ENCODE measurements around the gene ZNF732. TPM values are rescaled to one million over a fixed set of nuclear protein-coding genes. Genes with fewer than 3 reads are reported as not detected.

ZNF732 gene
- total and polyA plus RNA-seq, 2 of the 8 experiments (the other 6 are each of a cell fraction or from before 2014, with no cell fraction given), result 1.9 to 35.7 TPM

GRCh38 chr4:304969-305680 lies at the start of gene ZNF732 (continued):
- peak; percentile 92 for TF ChIP-seq ASH2L (IDR thresholded peaks at IDR 0.05; ENCODE audit: low read length)
- no peak for TF ChIP-seq EZH2 (IDR thresholded peaks at IDR 0.05; ENCODE audit: low read depth, low read length, severe bottlenecking)
- peak; percentile 88 for TF ChIP-seq TAF1 (IDR thresholded peaks at IDR 0.05; ENCODE audit: low read depth, low read length)
- peak; percentile 89 for TF ChIP-seq PHF8 (conservative IDR thresholded peaks at IDR 0.05; ENCODE audit: low read depth, low read length)
- TF ChIP-seq, protein P1, sequence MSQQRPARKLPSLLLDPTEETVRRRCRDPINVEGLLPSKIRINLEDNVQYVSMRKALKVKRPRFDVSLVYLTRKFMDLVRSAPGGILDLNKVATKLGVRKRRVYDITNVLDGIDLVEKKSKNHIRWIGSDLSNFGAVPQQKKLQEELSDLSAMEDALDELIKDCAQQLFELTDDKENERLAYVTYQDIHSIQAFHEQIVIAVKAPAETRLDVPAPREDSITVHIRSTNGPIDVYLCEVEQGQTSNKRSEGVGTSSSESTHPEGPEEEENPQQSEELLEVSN (IDR thresholded peaks at IDR 0.05), result peak; percentile 86; the same call in 1 of the 2 replicates
- peak; percentile 81; the same call in 1 of the 2 replicates for TF ChIP-seq CHD2 (IDR thresholded peaks at IDR 0.05; ENCODE audit: low read length)
- peak; percentile 76; the same call in 1 of the 2 replicates for TF ChIP-seq YY1 (IDR thresholded peaks at IDR 0.05; ENCODE audit: low read depth, low read length)
- TF ChIP-seq CBX8 (IDR thresholded peaks at IDR 0.05; ENCODE audit: borderline replicate concordance, low read depth, low read length), result no peak
- TF ChIP-seq BACH1 (IDR thresholded peaks at IDR 0.05; ENCODE audit: low read length), result peak; percentile 5; the same call in 1 of the 2 replicates
- 0 out of 4 replicates have a peak, but pooled peaks of 1 of the 2 experiments have one; percentile 27 for TF ChIP-seq HDAC2 (IDR thresholded peaks at IDR 0.05; ENCODE audit: borderline replicate concordance in 1 of 2, low read depth in 2 of 2, low read length in 2 of 2)
- no peak for TF ChIP-seq EGR1 (IDR thresholded peaks at IDR 0.05; ENCODE audit: borderline replicate concordance, low read depth, low read length)
- TF ChIP-seq SIX5 (IDR thresholded peaks at IDR 0.05; ENCODE audit: low read depth, low read length), result no peak
- TF ChIP-seq RNF2 (IDR thresholded peaks at IDR 0.05; ENCODE audit: borderline replicate concordance, low read depth, low read length, missing control alignments, poor library complexity, severe bottlenecking), result no peak
- no peak for TF ChIP-seq GTF2F1 (IDR thresholded peaks at IDR 0.05; ENCODE audit: borderline replicate concordance, low read depth, low read length)
- TF ChIP-seq POLR2A (IDR thresholded peaks at IDR 0.05; ENCODE audit: control extremely low read depth in 1 of 2, low read depth in 2 of 2, low read length in 2 of 2), result peak in 1 of 2 experiments; percentile 94; a peak in 2 of 3 replicates
- TF ChIP-seq SAP30 (IDR thresholded peaks at IDR 0.05; ENCODE audit: insufficient read depth, insufficient replicate concordance, low read length), result peak; percentile 33
- TF ChIP-seq RBBP5 (IDR thresholded peaks at IDR 0.05; ENCODE audit: borderline replicate concordance, low read depth, low read length), result 0 out of 2 replicates have a peak, but pooled peaks have one; percentile 82
- no peak for TF ChIP-seq SUZ12 (IDR thresholded peaks at IDR 0.05; ENCODE audit: low read length)
- TF ChIP-seq SIN3A (conservative IDR thresholded peaks at IDR 0.05 in 1 of 2, IDR thresholded peaks at IDR 0.05 in 1 of 2; ENCODE audit: low read depth in 1 of 2, low read length in 2 of 2), result peak in 1 of 2 experiments; percentile 52; a peak in 1 of 4 replicates
- peak; percentile 85 for TF ChIP-seq KDM4A (IDR thresholded peaks at IDR 0.05; ENCODE audit: low read depth, low read length, severe bottlenecking)
- TF ChIP-seq TCF12 (IDR thresholded peaks at IDR 0.05; ENCODE audit: low read depth, low read length), result no peak

Measured in H1 (cell line).